Upper lobe of left lung (tissue), 4 donors: Measurements from ENCODE around the gene THBD.

Source experiments
- CTCF ChIP-seq, 6 experiments: fragments of 450-650 bp in 4 of 6; fragments of 200-600 bp in 2 of 6; sonication (generic) in 2 of 6; IDR thresholded peaks; one replicate each; pipeline ENCODE4 v1.5.1; 2016 to 2019; ENCODE audit warnings: antibody characterized with exemption in 6 of 6
- EP300 ChIP-seq, 4 donors: sonication (generic); formaldehyde crosslinking; IDR thresholded peaks; one replicate each; pipeline ENCODE4 v1.5.1; 2017; ENCODE audit warnings: antibody characterized with exemption in 4 of 4, control low read depth in 2 of 4
- POLR2A ChIP-seq, 4 donors: fragments of 450-650 bp; IDR thresholded peaks; one replicate each; pipeline ENCODE4 v1.5.1; 2016 to 2017; ENCODE audit warnings: antibody characterized with exemption in 4 of 4, mild to moderate bottlenecking in 2 of 4
- POLR2AphosphoS5 ChIP-seq, 2 donors: sonication (generic); formaldehyde crosslinking; IDR thresholded peaks; one replicate each; pipeline ENCODE4 v1.5.1; 2017; ENCODE audit warnings: antibody characterized with exemption in 2 of 2

- TF ChIP-seq POLR2A (IDR thresholded peaks at IDR 0.05) (no peak), CTCF (IDR thresholded peaks at IDR 0.05) (no peak), POLR2AphosphoS5 (IDR thresholded peaks at IDR 0.05) (no peak), EP300 (IDR thresholded peaks at IDR 0.05) (no peak)
These were observed 42.0 kb downstream of the THBD start for GRCh38 chr20:23007462-23007861.
